HepG2 (cell line): ENCODE data around the gene RANBP2.
"Not testable (repeated sequence)": the region's sequence is repeated elsewhere in the genome, so short reads cannot be mapped to it uniquely, and the experiment has no call there.

Source experiments
- HNF4G ChIP-seq, 2 experiments: sonication (generic) in 1 of 2; formaldehyde crosslinking in 1 of 2; IDR thresholded peaks; 2 replicates each; pipeline versions ENCODE4 v1.4.0 to v1.6.1; 2011 to 2020; ENCODE audit warnings: borderline replicate concordance in 2 of 2, low read depth in 2 of 2, mild to moderate bottlenecking in 2 of 2, low read length in 1 of 2, missing genetic modification reagents in 1 of 2, moderate library complexity in 1 of 2
- ZBTB43 ChIP-seq: sonication (generic); formaldehyde crosslinking; conservative IDR thresholded peaks from 2 replicates; pipeline ENCODE4 v1.4.0; 2020; ENCODE audit warnings: missing genetic modification reagents

- not testable (repeated sequence) for TF ChIP-seq HNF4G (IDR thresholded peaks at IDR 0.05; ENCODE audit: borderline replicate concordance, low read depth, low read length); HNF4G (CRISPR knock-in tag; IDR thresholded peaks at IDR 0.05; ENCODE audit: borderline replicate concordance, low read depth); ZBTB43 (CRISPR knock-in tag)
Observed at GRCh38 chr2:108766671-108767070, 47.4 kb downstream of the RANBP2 start.
